ENCODE results near the gene CXADR.

DNA sequence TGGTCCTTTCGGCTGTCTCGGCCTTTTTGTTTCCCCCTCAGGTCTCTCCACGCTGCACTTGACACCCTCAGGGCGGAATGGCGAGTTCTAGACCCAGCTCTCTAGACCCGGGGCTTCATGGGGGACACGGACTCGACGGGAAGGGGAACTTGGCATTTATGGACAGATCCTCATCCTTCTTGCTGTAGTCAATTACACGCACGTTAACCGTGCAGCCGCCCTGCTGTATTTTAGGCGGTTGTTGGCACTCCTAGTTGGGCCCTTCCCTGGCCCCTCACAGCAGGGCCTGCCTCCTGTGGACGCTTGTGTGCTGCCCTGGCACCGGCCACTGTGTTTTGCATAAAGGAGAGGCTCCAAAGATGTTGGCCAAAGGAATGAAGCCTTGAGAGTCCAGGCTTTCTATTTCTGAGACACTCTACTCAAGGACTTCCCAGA lies 100.4 kb downstream of the CXADR start:
- TF ChIP-seq POLR2AphosphoS5 (IDR thresholded peaks at IDR 0.05; ENCODE audit: low read depth, low read length) (no peak), TAF1 (IDR thresholded peaks at IDR 0.05; ENCODE audit: borderline replicate concordance, insufficient read depth, low read length) (no peak), SIN3A (IDR thresholded peaks at IDR 0.05; ENCODE audit: borderline replicate concordance, insufficient read depth, low read length) (no peak), FOXP2 (optimal IDR thresholded peaks at IDR 0.05; ENCODE audit: borderline replicate concordance, extremely low read depth, extremely low read length, insufficient read depth) (no peak)
- TF ChIP-seq, protein P1, sequence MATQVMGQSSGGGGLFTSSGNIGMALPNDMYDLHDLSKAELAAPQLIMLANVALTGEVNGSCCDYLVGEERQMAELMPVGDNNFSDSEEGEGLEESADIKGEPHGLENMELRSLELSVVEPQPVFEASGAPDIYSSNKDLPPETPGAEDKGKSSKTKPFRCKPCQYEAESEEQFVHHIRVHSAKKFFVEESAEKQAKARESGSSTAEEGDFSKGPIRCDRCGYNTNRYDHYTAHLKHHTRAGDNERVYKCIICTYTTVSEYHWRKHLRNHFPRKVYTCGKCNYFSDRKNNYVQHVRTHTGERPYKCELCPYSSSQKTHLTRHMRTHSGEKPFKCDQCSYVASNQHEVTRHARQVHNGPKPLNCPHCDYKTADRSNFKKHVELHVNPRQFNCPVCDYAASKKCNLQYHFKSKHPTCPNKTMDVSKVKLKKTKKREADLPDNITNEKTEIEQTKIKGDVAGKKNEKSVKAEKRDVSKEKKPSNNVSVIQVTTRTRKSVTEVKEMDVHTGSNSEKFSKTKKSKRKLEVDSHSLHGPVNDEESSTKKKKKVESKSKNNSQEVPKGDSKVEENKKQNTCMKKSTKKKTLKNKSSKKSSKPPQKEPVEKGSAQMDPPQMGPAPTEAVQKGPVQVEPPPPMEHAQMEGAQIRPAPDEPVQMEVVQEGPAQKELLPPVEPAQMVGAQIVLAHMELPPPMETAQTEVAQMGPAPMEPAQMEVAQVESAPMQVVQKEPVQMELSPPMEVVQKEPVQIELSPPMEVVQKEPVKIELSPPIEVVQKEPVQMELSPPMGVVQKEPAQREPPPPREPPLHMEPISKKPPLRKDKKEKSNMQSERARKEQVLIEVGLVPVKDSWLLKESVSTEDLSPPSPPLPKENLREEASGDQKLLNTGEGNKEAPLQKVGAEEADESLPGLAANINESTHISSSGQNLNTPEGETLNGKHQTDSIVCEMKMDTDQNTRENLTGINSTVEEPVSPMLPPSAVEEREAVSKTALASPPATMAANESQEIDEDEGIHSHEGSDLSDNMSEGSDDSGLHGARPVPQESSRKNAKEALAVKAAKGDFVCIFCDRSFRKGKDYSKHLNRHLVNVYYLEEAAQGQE (IDR thresholded peaks at IDR 0.05; ENCODE audit: insufficient read depth in 1 of 2, low read depth in 2 of 2, low read length in 2 of 2): no peak
